SU-DHL-6 (cell line): ENCODE measurements around the gene TRMT1.

Experiments used
- H2AFZ ChIP-seq: fragments of 200-600 bp; sonication (generic); 2 replicates; pipeline ENCODE4 v1.6.1; 2014; ENCODE audit warnings: low read depth, mild to moderate bottlenecking, moderate library complexity, mixed read lengths, antibody characterized with exemption, low read length; ENCODE audit not compliant: severe bottlenecking
- H3F3A ChIP-seq: fragments of 200-600 bp; shearing (Covaris generic); 2 replicates; pipeline ENCODE4 v1.6.0; 2016; ENCODE audit warnings: antibody characterized with exemption, mild to moderate bottlenecking; ENCODE audit not compliant: insufficient read depth
- H3K27ac ChIP-seq: fragments of 200-600 bp; sonication (generic); 2 replicates; pipeline ENCODE4 v1.5.1; 2016; ENCODE audit warnings: low read depth, mild to moderate bottlenecking, low read length, moderate library complexity, mixed read lengths
- H3K27me3 ChIP-seq: fragments of 200-600 bp; sonication (generic), shearing (Covaris generic); 2 replicates; pipeline ENCODE4 v1.6.0; 2014; ENCODE audit warnings: mild to moderate bottlenecking, low read length
- H3K36me3 ChIP-seq: fragments of 200-600 bp; sonication (generic); 2 replicates; pipeline ENCODE4 v1.6.1; 2014; ENCODE audit warnings: mild to moderate bottlenecking, low read length, mixed read lengths
- H3K4me2 ChIP-seq: fragments of 300-600, 200-600 bp; shearing (Covaris generic), sonication (generic); 2 replicates; pipeline ENCODE4 v1.6.0; 2014; ENCODE audit warnings: low read length, low read depth, mild to moderate bottlenecking; ENCODE audit not compliant: poor library complexity, severe bottlenecking
- H3K4me3 ChIP-seq: fragments of 200-600 bp; sonication (generic); 2 replicates; pipeline ENCODE4 v1.5.1; 2014; ENCODE audit warnings: antibody characterized with exemption, low read length, mild to moderate bottlenecking, mixed read lengths; ENCODE audit not compliant: insufficient read depth, poor library complexity, severe bottlenecking
- H3K79me2 ChIP-seq: fragments of 200-600 bp; sonication (generic); 2 replicates; pipeline ENCODE4 v1.6.1; 2014; ENCODE audit warnings: mild to moderate bottlenecking, low read length, moderate library complexity; ENCODE audit not compliant: insufficient read depth
- H3K9ac ChIP-seq: fragments of 200-600 bp; sonication (generic); 2 replicates; pipeline ENCODE4 v1.7.0; 2014; ENCODE audit warnings: mild to moderate bottlenecking, low read length
- H3K9me2 ChIP-seq: fragments of 200-600 bp; sonication (generic); replicated peaks from 2 replicates; pipeline ENCODE4 v1.6.1; 2014; ENCODE audit warnings: low read length; ENCODE audit not compliant: insufficient read depth
- H3K9me3 ChIP-seq: fragments of 200-600 bp; sonication (generic); 2 replicates; pipeline ENCODE4 v1.6.1; 2014; ENCODE audit warnings: low read length, mixed read lengths; ENCODE audit not compliant: insufficient read depth
- H4K20me1 ChIP-seq: fragments of 200-600 bp; sonication (generic); 2 replicates; pipeline ENCODE4 v1.6.1; 2014; ENCODE audit warnings: low read depth, mild to moderate bottlenecking, antibody characterized with exemption, low read length, moderate library complexity, mixed read lengths
- EZH2phosphoT487 ChIP-seq: fragments of 200-600 bp; sonication (generic), shearing (Covaris generic); conservative IDR thresholded peaks from 2 replicates; pipeline ENCODE4 v1.6.1; 2018; ENCODE audit warnings: mild to moderate bottlenecking, antibody characterized with exemption, low read length, moderate library complexity, mixed read lengths
- TF ChIP-seq, protein P1 (sequence below): fragments of 200-600 bp; sonication (generic); IDR thresholded peaks from one replicate; pipeline ENCODE4 v1.5.1; 2017; ENCODE audit warnings: antibody characterized with exemption, mild to moderate bottlenecking, low read length, moderate library complexity; ENCODE audit not compliant: insufficient read depth, poor library complexity, severe bottlenecking

The TRMT1 gene

DNA sequence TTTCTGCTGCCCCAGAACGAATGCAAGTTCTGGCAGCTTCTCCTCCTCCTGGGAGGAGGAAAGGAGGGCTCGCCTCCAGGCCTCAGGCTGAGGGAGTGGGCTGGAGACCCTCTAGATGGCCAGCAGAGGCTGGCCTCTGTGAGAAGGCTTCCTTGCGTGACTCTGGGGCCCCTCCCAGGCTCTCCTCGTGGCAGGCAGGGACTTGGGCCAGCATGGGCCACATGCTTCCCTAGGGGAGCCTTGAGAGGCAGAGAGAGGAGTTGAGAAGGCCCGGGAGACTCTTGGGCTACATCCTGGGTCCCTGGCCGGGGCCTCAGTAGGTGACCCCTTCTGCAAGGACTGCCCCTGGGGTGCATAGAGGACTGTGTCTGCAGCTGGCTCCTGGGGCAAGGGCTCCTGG, 39.8 kb downstream of the TRMT1 start:
- H2AFZ ChIP-seq: no peak overlapping the region
- H3K79me2 ChIP-seq: no peaks in the 10 kb centered on the region
- H3K4me3 ChIP-seq: no peak overlapping the region
- H3K36me3 ChIP-seq: no peaks in the 10 kb centered on the region
- H3K27ac ChIP-seq: no peak overlapping the region
- H3K9me3 ChIP-seq: no peaks in the 10 kb centered on the region
- no peaks in the 10 kb centered on the region for H3F3A ChIP-seq
- H3K9ac ChIP-seq: no peak overlapping the region
- H4K20me1 ChIP-seq: no peaks in the 10 kb centered on the region
- TF ChIP-seq EZH2phosphoT487: no peak
- TF ChIP-seq, protein P1, sequence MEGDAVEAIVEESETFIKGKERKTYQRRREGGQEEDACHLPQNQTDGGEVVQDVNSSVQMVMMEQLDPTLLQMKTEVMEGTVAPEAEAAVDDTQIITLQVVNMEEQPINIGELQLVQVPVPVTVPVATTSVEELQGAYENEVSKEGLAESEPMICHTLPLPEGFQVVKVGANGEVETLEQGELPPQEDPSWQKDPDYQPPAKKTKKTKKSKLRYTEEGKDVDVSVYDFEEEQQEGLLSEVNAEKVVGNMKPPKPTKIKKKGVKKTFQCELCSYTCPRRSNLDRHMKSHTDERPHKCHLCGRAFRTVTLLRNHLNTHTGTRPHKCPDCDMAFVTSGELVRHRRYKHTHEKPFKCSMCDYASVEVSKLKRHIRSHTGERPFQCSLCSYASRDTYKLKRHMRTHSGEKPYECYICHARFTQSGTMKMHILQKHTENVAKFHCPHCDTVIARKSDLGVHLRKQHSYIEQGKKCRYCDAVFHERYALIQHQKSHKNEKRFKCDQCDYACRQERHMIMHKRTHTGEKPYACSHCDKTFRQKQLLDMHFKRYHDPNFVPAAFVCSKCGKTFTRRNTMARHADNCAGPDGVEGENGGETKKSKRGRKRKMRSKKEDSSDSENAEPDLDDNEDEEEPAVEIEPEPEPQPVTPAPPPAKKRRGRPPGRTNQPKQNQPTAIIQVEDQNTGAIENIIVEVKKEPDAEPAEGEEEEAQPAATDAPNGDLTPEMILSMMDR: no peak
- H3K4me2 ChIP-seq: no peak overlapping the region
- no peaks in the 10 kb centered on the region for H3K27me3 ChIP-seq
- no peaks in the 10 kb centered on the region for H3K9me2 ChIP-seq

DNA sequence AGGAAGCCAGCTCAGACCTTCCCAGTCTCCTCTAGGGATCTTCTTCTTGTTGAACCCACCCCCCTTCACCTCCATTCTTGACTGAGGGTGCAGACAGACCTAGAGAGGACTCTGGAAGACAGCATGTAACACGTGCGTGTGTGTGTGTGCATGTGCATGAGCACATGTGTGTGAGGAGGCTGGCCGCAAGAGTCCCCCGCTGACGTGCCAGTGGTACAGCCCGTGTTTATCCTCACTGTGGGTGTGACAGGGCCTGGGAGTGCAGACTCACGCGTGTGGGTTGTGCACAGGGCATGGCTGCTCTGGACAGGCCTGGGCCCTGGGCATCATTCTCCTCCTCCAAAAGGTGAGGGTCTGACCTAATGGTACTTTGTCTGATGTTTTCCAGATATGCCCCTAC, 40.2 kb downstream of the TRMT1 start:
- H3K9me3 ChIP-seq: no peaks in the 10 kb centered on the region

DNA sequence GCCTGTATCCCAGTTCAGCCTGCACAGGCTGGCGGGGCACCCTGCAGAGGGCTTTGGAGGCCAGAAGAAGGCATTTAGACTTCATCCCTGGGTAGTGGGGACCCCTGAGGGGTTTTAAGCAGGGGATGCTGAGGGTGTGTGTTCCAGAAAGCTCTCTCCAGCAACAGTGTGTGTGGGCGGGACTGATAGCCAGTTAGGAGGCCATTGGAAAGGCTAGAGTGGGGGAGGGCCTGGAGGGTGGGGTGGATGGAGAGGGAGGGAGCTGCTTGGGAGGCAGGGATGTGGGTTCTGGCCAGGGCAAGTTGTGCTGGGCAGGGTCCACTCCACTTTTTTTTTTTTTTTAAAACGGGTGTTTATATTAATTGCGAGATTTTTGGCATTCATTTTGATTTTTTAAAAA, 42.2 kb downstream of the TRMT1 start:
- H3K9ac ChIP-seq: no peak overlapping the region
- H3K4me2 ChIP-seq: no peak overlapping the region
- no peaks in the 10 kb centered on the region for H3K79me2 ChIP-seq
- H3K27ac ChIP-seq: no peak overlapping the region
- no peaks in the 10 kb centered on the region for H3K9me3 ChIP-seq
- H3K9me2 ChIP-seq: no peaks in the 10 kb centered on the region
- no peaks in the 10 kb centered on the region for H3K36me3 ChIP-seq
- H3F3A ChIP-seq: no peaks in the 10 kb centered on the region
- no peak overlapping the region for H2AFZ ChIP-seq
- H3K4me3 ChIP-seq: no peak overlapping the region
- H3K27me3 ChIP-seq: no peaks in the 10 kb centered on the region
- no peaks in the 10 kb centered on the region for H4K20me1 ChIP-seq
- TF ChIP-seq EZH2phosphoT487: no peak
- TF ChIP-seq, protein P1: no peak

More for the DNA sequence above, 40.2 kb downstream of the TRMT1 start:
- no peaks in the 10 kb centered on the region for H3K79me2 ChIP-seq
- no peak overlapping the region for H3K4me3 ChIP-seq
- no peak overlapping the region for H3K27ac ChIP-seq
- H2AFZ ChIP-seq: no peak overlapping the region
- H4K20me1 ChIP-seq: no peaks in the 10 kb centered on the region
- no peaks in the 10 kb centered on the region for H3K27me3 ChIP-seq
- H3K36me3 ChIP-seq: no peaks in the 10 kb centered on the region
- TF ChIP-seq EZH2phosphoT487: no peak
- TF ChIP-seq, protein P1: no peak
- H3F3A ChIP-seq: no peaks in the 10 kb centered on the region
- H3K9ac ChIP-seq: no peak overlapping the region
- no peaks in the 10 kb centered on the region for H3K9me2 ChIP-seq
- H3K4me2 ChIP-seq: no peak overlapping the region
